ENCODE data around the gene NPIPB9.
"Not testable (repeated sequence)": the region's sequence is repeated elsewhere in the genome, so short reads cannot be mapped to it uniquely, and the experiment has no call there.

GRCh38 chr16:28732455-28733124, 19.0 kb upstream of the NPIPB9 start:
- TF ChIP-seq POLR2AphosphoS5 (IDR thresholded peaks at IDR 0.05; ENCODE audit: low read depth, low read length); POLR2A (IDR thresholded peaks at IDR 0.05; ENCODE audit: control extremely low read depth in 1 of 2, low read depth in 2 of 2, low read length in 2 of 2); SRF (IDR thresholded peaks at IDR 0.05; ENCODE audit: low read depth, low read length); ASH2L (IDR thresholded peaks at IDR 0.05; ENCODE audit: low read length): not testable (repeated sequence)
- TF ChIP-seq, protein P1, sequence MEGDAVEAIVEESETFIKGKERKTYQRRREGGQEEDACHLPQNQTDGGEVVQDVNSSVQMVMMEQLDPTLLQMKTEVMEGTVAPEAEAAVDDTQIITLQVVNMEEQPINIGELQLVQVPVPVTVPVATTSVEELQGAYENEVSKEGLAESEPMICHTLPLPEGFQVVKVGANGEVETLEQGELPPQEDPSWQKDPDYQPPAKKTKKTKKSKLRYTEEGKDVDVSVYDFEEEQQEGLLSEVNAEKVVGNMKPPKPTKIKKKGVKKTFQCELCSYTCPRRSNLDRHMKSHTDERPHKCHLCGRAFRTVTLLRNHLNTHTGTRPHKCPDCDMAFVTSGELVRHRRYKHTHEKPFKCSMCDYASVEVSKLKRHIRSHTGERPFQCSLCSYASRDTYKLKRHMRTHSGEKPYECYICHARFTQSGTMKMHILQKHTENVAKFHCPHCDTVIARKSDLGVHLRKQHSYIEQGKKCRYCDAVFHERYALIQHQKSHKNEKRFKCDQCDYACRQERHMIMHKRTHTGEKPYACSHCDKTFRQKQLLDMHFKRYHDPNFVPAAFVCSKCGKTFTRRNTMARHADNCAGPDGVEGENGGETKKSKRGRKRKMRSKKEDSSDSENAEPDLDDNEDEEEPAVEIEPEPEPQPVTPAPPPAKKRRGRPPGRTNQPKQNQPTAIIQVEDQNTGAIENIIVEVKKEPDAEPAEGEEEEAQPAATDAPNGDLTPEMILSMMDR (IDR thresholded peaks at IDR 0.05; ENCODE audit: control extremely low read depth in 1 of 3, insufficient read depth in 1 of 3, low read depth in 1 of 3, low read length in 3 of 3) = not testable (repeated sequence)
